SK-N-SH treated with all-trans-retinoic acid at 6 μM for 48 hours (cell line): Measurements from ENCODE around the gene PTPRN2.
"Not testable (repeated sequence)": the region's sequence is repeated elsewhere in the genome, so short reads cannot be mapped to it uniquely, and the experiment has no call there.

Experiments used
- ATAC-seq: fragments of 200-7000 bp; cut with Tn5 transposase; 3 replicates; pipeline ENCODE4 v1.9.1; 2020; ENCODE audit warnings: mild to moderate bottlenecking, moderate library complexity
- ARNTL ChIP-seq: fragments of 450-650 bp; formaldehyde crosslinking; IDR thresholded peaks from 2 replicates; pipeline ENCODE4 v1.5.0; 2020; ENCODE audit warnings: low read depth, mild to moderate bottlenecking, moderate library complexity, borderline replicate concordance
- BACH2 ChIP-seq: fragments of 250-450 bp; sonication (Bioruptor Pico); IDR thresholded peaks from 2 replicates; pipeline ENCODE4 v1.9.0; 2021; ENCODE audit warnings: mild to moderate bottlenecking, borderline replicate concordance
- CREB5 ChIP-seq: fragments of 250-450 bp; sonication (Bioruptor Pico); IDR thresholded peaks from 2 replicates; pipeline ENCODE4 v1.5.1; 2020; ENCODE audit warnings: low read depth, mild to moderate bottlenecking, moderate library complexity
- CSDC2 ChIP-seq: fragments of 250-450 bp; sonication (Bioruptor Pico); IDR thresholded peaks from 2 replicates; pipeline ENCODE4 v1.5.0; 2020; ENCODE audit warnings: mild to moderate bottlenecking, moderate library complexity
- CSRNP3 ChIP-seq: fragments of 250-450 bp; sonication (Bioruptor Pico); IDR thresholded peaks from 2 replicates; pipeline ENCODE4 v1.5.1; 2021; ENCODE audit warnings: mild to moderate bottlenecking, moderate library complexity
- ESRRG ChIP-seq: fragments of 250-450 bp; sonication (Bioruptor Pico); IDR thresholded peaks from 2 replicates; pipeline ENCODE4 v1.6.1; 2021; ENCODE audit warnings: mild to moderate bottlenecking
- GLIS3 ChIP-seq: fragments of 250-450 bp; sonication (Bioruptor Pico); IDR thresholded peaks from 2 replicates; pipeline ENCODE4 v1.5.0; 2020; ENCODE audit warnings: mild to moderate bottlenecking, moderate library complexity
- ISL1 ChIP-seq: fragments of 250-450 bp; sonication (Bioruptor Pico); IDR thresholded peaks from 2 replicates; pipeline ENCODE4 v2.1.2; 2022; ENCODE audit warnings: mild to moderate bottlenecking, moderate library complexity
- OSR1 ChIP-seq: fragments of 250-450 bp; sonication (Bioruptor Pico); IDR thresholded peaks from 2 replicates; pipeline ENCODE4 v1.8.0; 2022; ENCODE audit warnings: moderate library complexity, mild to moderate bottlenecking, inconsistent platforms
- POU6F1 ChIP-seq: fragments of 250-450 bp; sonication (Bioruptor Pico); IDR thresholded peaks from 2 replicates; pipeline ENCODE4 v1.8.0; 2021; ENCODE audit warnings: low read depth, mild to moderate bottlenecking, moderate library complexity, borderline replicate concordance
- PPARA ChIP-seq: fragments of 250-450 bp; sonication (Bioruptor Pico); IDR thresholded peaks from 2 replicates; pipeline ENCODE4 v1.5.0; 2020; ENCODE audit warnings: mild to moderate bottlenecking, borderline replicate concordance
- RARB ChIP-seq: fragments of 250-450 bp; sonication (Bioruptor Pico); IDR thresholded peaks from 2 replicates; pipeline ENCODE4 v1.8.0; 2021; ENCODE audit warnings: mild to moderate bottlenecking, moderate library complexity
- SNAI2 ChIP-seq: fragments of 250-450 bp; sonication (Bioruptor Pico); IDR thresholded peaks from 2 replicates; pipeline ENCODE4 v1.5.0; 2020; ENCODE audit warnings: mild to moderate bottlenecking, moderate library complexity
- TCF4 ChIP-seq: fragments of 250-450 bp; sonication (Bioruptor Pico); IDR thresholded peaks from 2 replicates; pipeline ENCODE4 v1.8.0; 2021; ENCODE audit warnings: mild to moderate bottlenecking, moderate library complexity, borderline replicate concordance
- TOX ChIP-seq: fragments of 250-450 bp; sonication (Bioruptor Pico); IDR thresholded peaks from 2 replicates; pipeline ENCODE4 v1.8.0; 2021; ENCODE audit warnings: mild to moderate bottlenecking, moderate library complexity, borderline replicate concordance
- TSHZ2 ChIP-seq: fragments of 250-450 bp; sonication (Bioruptor Pico); IDR thresholded peaks from 2 replicates; pipeline ENCODE4 v1.5.0; 2020; ENCODE audit warnings: mild to moderate bottlenecking, moderate library complexity
- ZC3H10 ChIP-seq: fragments of 250-450 bp; sonication (Bioruptor Pico); IDR thresholded peaks from 2 replicates; pipeline ENCODE4 v1.5.1; 2021; ENCODE audit warnings: mild to moderate bottlenecking, moderate library complexity
- ZFP30 ChIP-seq: fragments of 450-650 bp; formaldehyde crosslinking; IDR thresholded peaks from 2 replicates; pipeline ENCODE4 v1.5.0; 2022; ENCODE audit warnings: mild to moderate bottlenecking, moderate library complexity
- ZNF70 ChIP-seq: fragments of 450-650 bp; formaldehyde crosslinking; IDR thresholded peaks from 2 replicates; pipeline ENCODE4 v1.5.0; 2020; ENCODE audit warnings: mild to moderate bottlenecking, moderate library complexity
- ZNF8 ChIP-seq: fragments of 450-650 bp; formaldehyde crosslinking; IDR thresholded peaks from 2 replicates; pipeline ENCODE4 v1.5.0; 2020; ENCODE audit warnings: mild to moderate bottlenecking, moderate library complexity

Gene PTPRN2

GRCh38 chr7:157780312-157780711 lies 807.3 kb downstream of the PTPRN2 start (continued):
- TF ChIP-seq CREB5 (CRISPR knock-in tag) (no peak), BACH2 (CRISPR knock-in tag) (no peak), ZFP30 (CRISPR knock-in tag) (no peak), PPARA (CRISPR knock-in tag) (no peak), ARNTL (CRISPR knock-in tag) (no peak)

GRCh38 chr7:157779206-157779605 lies 808.4 kb downstream of the PTPRN2 start:
- no peak for ATAC-seq
- no peak for TF ChIP-seq CSRNP3
- TF ChIP-seq POU6F1 (CRISPR knock-in tag): no peak
- TF ChIP-seq RARB (CRISPR knock-in tag): no peak
- TF ChIP-seq ARNTL (CRISPR knock-in tag): no peak
- TF ChIP-seq ZNF70 (CRISPR knock-in tag): no peak
- TF ChIP-seq OSR1 (CRISPR knock-in tag): no peak
- no peak for TF ChIP-seq ISL1 (CRISPR knock-in tag)
- no peak for TF ChIP-seq GLIS3 (CRISPR knock-in tag)
- TF ChIP-seq CREB5 (CRISPR knock-in tag): no peak
- no peak for TF ChIP-seq TOX
- no peak for TF ChIP-seq BACH2 (CRISPR knock-in tag)
- no peak for TF ChIP-seq TCF4 (CRISPR knock-in tag)
- TF ChIP-seq PPARA (CRISPR knock-in tag): no peak

- not testable (repeated sequence) for ATAC-seq
Observed at GRCh38 chr7:157777194-157777762, 810.3 kb downstream of the PTPRN2 start.

GRCh38 chr7:157775560-157776332 lies 811.9 kb downstream of the PTPRN2 start:
- TF ChIP-seq ARNTL (CRISPR knock-in tag) (no peak), GLIS3 (CRISPR knock-in tag) (no peak), CSDC2 (CRISPR knock-in tag) (no peak), SNAI2 (CRISPR knock-in tag) (no peak), OSR1 (CRISPR knock-in tag) (no peak), TCF4 (CRISPR knock-in tag) (no peak), ZNF70 (CRISPR knock-in tag) (no peak), TOX (no peak), ZNF8 (CRISPR knock-in tag) (no peak), ESRRG (no peak), ZC3H10 (no peak), POU6F1 (CRISPR knock-in tag) (no peak), TSHZ2 (CRISPR knock-in tag) (no peak)
- TF ChIP-seq, all 23 proteins: peak for 0
- ATAC-seq: peak; percentile 19; the same call in 1 of the 3 replicates
